ENCODE measurements around the gene TRAF7.

The TRAF7 gene

DNA sequence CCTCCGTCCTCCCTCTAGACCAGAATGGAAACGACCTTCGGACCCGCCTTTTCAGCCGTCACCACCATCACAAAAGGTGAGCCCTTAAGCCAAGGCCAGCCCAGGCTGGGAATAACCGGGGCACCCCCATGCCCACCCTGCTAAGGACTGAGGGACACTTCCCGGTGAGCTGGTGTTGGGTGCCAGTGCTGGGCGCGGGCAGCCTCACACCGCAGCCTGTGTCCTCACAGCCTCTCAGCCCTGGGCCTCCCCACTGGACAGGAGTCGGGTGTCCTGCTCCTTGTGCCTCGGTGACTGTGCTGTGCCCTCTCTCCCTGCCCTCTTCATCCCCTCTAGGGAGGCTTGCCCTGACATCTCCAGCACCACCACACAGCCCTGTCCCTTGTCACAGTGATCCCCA is 10.3 kb downstream of the TRAF7 start:
- no peak for DNase-seq (ENCODE audit: low spot score)

DNA sequence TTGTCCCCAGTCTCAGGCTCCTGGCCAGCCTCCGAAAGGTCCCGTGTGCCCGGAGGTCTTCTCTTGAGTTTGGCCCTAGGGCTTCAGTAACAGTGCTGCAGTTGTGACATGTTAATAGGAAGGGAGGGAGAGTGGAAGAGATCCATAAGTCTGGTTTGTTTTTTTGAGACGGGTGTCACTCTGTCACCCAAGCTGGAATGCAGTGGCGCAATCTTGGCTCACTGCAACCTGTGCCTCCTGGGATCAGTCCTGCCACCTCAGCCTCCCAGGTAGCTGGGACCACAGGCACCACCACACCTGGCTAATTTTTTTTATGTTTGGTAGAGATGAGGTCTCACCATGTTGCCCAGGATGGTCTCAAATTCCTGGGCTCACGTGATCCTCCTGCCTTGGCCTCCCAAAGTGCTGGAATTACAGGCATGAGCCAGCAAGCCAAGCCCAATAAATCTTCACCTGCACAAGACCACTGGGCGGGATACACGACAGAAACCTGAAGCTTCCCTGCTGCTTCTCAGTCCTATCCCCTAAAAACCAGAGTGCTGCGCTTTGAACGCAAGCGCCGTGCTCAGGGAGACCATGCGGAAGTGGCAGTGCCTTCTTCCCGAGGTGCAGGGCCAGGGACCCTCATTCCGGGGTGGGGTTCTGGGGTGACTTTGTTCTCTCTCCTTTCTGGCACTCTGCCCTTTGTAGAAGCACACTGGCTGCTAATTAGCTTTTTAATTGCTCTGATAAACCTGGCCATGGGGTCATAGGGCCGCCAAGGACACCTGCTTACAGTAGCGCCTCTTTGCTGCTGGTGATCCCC is 10.9 kb downstream of the TRAF7 start:
- DNase-seq (ENCODE audit: low spot score), result no peak

DNA sequence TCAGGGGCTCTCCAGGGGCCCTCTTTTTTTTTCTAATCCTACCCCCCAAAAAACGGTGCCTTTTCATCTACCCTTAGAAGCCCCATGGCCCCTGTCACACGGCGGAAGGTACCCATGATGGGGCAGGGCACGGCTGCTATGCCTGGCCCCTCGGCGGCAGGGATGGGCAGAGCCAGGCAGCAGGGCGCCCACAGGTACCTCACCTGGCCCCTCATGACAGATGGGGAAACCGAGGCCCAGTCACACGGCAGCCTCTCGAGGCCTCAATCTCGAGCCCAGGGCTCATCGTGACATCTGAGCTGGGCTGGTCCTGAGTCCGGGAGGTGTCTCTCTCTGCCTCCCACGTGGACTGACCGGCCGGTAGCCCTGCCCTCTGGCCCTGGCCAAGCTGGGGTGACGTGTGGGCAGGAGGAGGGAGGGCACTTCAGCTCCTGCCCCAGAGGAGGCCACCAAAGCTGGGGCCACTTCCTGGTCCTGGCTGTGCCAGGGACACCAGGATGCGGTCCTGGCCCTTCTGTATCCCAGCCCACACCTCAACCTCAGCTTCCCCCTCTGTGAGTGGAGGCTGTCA is 11.6 kb downstream of the TRAF7 start:
- DNase-seq (ENCODE audit: low spot score), result no peak

DNA sequence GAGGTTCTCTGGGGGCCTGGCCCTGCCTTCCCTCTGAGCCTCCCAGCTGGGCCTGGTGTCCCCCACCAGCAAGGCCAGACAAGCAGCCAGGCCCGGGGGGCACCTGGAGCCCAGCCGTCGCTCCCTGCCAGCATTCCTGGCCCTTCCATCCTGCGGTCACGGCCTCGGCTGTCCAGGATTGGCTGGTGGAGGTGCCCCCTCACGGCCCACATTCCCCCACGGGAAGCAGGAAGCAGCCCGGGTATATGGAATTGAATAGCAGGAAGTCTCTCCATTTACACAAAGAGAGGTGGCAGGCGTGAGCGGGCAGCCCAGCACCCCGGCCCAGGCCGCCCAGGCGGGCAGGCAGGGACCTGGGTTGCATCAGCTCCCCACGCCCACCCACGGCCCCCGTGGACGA is 14.5 kb downstream of the TRAF7 start:
- no peak for DNase-seq (ENCODE audit: low spot score)

DNA sequence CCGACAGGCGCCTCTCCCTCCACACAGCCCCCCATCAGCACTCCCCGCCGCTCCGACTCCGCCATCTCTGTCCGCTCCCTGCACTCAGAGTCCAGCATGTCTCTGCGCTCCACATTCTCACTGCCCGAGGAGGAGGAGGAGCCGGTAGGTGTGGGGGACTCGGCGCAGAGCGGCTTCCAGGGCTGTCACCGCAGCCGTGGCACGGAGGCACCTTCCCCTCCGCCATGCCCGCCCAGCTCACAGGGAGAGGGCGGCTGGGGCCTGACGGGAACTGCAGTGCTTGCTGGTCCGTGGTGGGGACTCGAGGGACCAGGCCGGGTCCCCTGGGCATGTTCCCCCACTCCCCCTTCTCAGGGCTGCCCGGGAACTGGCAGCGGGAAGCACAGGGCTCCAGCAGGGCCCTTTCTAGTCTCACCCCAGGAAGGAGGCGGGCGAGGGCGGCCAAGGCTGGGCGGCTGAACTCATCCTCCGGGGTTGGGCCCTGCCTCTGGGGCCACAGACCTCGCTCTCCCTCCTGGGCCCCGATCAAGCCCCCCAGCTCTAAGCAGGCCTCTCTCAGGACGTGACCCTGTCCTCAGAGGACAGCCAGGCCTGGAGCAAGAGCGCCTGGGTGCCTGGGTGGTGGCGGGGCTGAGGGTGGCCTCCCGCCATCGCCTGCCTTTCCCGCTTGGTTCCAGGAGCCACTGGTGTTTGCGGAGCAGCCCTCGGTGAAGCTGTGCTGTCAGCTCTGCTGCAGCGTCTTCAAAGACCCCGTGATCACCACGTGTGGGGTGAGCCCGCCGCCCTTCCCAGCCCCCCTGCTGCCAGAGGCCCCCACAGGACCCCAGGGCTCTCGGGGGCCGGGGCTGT is 15.2 kb downstream of the TRAF7 start:
- no peak for DNase-seq (ENCODE audit: low spot score)

DNA sequence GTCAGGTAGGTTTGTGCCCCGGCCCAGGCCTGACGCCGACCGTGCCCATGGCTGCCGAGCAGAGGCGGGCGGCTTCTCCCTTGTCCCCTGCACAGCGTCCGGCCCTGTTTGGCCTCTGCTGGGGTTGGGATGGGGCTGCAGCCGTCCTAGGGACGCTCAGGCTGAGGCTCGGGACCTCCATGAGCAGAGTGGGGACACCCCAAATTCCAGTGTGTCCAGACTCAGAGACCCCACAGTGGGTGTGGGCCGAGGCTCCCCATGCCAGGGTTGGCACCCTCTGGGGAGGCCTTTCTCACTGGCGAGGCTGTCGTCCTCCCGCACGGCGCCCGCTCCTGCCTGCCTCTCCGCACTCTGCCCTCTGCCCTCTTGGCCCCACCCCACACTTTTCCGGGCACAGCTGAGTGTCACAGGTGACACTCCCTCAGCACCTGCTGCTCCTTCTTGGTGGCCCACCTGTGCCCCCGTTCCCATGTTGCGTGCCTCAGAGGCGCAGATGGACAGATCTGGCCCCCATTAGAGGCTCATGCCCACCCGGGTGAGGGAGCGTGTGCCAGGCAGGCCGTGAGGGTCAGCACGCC is 16.1 kb downstream of the TRAF7 start:
- DNase-seq (ENCODE audit: low spot score), result no peak

DNA sequence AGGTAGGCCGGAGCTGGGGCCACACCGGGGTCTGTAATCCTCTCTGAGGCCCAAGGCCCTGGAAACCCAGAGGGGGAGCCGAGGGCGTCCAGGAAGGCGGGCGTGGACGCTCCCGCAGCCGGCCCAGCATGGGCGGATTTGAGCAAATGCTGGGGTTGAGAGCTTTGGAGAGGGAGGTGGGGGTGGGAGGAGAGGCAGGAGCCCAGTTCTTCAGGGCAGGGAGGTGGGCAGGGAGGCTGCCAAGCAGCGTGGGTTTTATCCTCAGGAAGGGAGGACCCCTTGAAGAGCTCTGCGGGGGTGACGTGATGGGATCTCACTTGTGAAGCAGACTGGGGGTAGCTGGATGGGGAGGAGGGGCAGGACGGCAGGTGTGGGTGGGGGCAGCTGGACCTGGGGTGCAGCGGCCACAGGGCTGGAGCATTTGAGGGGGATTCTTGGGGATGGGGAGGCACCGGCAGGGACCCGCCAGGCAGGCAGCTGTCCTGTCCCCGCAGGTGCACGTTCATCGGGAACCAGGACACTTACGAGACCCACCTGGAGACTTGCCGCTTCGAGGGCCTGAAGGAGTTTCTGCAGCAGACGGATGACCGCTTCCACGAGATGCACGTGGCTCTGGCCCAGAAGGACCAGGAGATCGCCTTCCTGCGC is 17.2 kb downstream of the TRAF7 start:
- no peak for DNase-seq (ENCODE audit: low spot score)

DNA sequence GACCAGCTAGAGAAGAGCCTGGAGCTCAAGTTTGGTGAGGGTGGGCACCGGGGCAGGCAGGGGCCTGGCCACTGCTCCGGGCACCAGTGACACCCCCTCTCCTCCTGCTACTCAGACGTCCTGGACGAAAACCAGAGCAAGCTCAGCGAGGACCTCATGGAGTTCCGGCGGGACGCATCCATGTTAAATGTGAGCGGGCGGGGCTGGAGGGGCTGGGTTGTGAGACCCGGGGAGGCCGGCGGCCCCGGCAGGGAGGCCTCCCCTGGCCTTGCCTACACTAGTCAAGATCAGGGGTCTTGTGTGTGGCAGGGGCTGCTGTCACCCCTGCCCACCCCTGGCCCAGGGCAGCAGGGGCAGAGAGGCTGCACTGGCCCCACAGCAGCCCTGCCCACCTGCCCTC is 17.8 kb downstream of the TRAF7 start:
- no peak for DNase-seq (ENCODE audit: low spot score)

DNA sequence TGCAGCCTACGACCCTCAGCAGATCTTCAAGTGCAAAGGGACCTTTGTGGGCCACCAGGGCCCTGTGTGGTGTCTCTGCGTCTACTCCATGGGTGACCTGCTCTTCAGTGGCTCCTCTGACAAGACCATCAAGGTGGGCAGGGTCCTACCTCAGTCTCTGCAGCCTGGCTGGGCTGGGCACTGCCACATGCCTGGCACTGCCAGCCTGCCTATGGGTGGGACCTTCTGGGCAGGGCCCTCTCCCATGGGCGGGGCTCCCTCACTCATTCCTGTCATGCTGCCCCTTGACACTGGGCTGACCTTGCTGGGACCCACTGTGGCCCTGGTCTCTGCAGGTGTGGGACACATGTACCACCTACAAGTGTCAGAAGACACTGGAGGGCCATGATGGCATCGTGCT is 18.3 kb downstream of the TRAF7 start:
- DNase-seq (ENCODE audit: low spot score), result no peak

DNA sequence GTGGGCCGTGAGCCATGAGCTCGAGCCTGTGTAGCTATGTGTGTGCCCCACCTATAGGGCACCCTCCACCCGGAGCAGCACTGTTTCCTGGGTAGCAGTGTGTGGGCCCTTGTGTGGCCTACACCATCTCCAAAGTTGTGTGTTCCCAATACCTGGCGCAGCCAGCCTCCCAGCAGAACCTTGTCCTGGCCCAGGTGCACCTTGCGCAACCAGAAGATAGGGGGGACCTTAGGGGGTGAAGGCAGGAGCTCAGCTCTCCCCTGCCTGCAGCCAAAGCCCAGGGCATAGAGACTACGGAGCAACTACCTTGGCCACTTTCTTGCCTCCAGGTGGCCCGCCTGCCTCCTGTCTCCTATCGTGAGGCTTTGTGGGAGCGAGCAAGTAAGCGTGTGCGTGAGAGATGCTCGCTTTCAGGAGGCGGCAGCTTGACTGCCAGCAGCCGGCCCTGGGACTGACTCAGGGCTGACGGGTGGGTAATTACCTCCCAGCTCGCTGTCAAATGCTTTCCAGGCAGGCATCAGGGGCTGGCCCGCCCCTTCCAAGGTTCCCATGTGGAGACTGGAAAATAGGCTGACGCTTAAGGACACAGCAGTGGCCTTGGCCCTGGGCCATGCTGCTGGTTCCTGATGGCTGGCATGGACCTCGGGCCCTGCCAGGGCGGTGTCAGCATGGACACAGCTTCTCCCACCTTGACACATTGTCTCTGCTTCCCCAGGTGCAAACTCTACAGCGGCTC is 19.0 kb downstream of the TRAF7 start:
- no peak for DNase-seq (ENCODE audit: low spot score)

DNA sequence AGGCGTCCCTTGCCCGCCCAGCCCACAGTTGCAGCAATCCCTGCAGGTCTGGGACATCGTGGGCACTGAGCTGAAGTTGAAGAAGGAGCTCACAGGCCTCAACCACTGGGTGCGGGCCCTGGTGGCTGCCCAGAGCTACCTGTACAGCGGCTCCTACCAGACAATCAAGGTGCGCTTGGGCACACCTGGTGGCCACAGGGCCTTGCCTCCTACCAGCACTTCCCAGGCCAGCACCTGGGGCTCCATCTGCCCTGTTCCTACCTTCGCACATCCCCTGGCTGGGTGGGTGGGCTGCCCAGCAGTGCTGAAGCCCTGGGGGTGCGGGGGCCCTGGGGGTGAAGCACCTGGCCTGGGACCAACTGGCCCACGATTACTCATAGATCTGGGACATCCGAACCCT is 19.9 kb downstream of the TRAF7 start:
- no peak for DNase-seq (ENCODE audit: low spot score)

DNA sequence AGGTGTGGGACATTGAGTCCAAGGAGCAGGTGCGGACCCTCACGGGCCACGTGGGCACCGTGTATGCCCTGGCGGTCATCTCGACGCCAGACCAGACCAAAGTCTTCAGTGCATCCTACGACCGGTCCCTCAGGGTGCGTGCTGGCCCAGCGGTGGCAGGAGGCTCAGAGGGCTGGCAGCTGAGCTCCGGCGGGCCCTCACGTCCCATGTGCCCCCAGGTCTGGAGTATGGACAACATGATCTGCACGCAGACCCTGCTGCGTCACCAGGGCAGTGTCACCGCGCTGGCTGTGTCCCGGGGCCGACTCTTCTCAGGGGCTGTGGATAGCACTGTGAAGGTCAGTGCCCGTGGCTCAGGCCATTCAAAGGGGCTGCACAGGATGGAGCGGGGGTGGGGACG is 20.5 kb downstream of the TRAF7 start:
- DNase-seq (ENCODE audit: low spot score), result no peak

DNA sequence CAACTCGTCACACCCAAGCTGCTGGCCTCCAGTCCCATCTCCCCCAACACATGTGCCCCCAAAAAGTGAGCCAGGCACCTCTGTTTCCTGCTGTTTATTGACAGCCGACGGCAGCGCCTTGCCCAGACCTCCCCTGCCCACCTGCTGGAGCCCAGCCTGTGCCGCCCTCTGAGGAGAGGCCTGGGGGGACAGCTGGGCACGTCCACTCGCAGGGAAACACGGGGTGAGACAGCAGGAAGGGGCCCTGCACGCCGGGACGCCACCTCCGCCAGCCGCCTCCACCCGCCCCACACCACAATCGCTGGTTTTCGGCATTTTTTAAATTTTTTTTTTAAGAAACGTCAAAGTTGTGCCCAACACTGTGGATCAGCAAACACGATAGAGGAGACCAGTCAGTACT is 21.5 kb downstream of the TRAF7 start:
- DNase-seq (ENCODE audit: low spot score), result no peak

DNA sequence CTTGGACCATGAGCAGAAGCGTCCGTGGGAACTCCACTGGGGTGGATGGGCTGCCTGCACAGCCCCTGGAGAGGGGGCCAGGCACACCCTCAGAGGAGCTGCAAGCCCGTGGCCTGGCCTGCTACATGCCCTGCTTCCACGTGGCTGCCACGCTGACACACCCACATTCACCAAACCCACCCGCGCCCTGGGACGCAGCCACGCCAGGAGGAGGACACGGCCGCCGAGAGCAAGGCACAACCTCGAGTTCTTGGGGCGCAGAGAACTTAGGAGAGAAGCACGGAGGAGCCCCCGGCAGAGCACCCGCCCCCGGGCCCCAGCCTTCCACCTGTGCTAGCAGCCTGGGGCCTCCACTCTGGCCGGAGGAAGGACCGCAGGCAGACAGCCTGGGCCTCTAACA is 22.0 kb downstream of the TRAF7 start:
- DNase-seq (ENCODE audit: low spot score), result no peak

DNA sequence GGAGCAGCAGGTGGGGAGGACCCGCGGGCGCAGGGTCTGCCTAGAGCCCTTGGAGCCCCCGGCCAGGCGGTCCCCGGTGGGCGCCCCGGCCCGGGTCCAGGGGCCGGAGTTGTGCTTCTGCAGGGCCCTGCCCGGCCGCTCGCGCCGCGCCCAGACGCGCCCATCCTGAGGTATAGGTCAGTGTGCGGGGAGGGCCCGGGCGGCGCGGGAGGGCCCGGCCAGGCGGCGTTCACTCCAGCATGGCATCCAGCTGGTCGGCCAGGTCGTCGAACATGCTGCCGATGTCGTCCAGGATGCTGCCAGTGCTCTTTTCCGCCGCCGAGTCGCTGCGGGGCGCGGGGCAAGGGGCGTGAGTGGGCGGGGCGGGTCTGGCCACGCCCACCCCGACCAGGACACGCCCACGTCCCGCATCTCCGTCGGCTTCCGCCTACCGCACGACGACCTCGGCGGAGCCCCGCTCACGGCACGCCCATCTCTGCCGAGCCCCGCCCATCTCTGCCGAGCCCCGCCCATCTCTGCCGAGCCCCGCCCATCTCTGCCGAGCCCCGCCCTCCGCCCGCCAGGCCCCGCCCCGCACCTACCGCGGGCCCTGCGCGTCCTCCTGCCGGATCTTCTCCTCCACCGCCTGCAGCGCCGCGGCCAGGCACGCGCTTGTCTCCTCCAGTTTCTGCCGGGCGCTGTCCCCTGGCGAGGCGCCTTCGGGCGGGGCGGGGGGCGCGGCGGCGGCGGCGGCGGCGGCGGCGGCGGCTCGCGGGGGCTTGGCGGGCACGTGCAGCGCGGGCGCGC is 22.9 kb downstream of the TRAF7 start:
- DNase-seq (ENCODE audit: low spot score), result no peak

DNA sequence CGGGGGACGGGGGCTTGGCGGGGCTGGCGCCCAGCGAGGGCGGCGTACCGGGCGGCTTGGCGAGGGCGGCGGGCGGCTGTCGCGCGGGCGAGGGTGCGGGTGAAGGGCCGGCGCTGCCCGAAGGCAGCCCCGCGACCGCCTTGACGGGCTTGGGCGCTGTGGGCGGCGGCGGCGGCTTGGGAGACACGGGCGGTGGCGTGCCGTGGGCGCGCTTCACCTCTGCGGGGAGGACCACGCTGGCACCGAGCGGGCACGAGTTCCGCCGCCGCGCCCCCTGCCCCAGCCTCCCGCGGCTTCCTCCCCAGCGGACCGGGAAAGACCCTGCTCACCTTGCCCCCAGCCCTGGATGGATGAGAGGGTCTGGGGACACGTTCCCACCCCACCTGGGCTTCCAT is 23.5 kb downstream of the TRAF7 start:
- no peak for DNase-seq (ENCODE audit: low spot score)

DNA sequence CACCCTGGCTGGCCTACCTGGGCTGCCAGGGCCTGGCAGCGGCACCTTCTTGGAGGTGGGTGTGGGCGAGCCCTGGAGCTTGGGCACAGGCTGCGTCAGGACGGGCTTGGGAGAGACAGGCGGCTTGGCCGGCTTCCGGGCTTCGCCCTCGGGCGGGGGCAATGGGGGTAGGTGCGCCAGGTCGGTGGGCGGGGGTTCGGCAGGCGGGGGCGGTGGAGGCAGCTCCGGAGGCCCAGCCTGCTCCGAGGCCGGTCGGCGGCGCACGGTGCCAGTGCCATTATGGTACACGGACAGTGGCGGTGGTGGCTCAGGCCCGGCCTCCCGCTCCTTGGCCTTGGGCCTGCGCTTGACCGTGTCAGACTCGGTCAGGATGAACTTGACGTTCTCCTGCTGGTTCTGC is 24.0 kb downstream of the TRAF7 start:
- DNase-seq (ENCODE audit: low spot score), result no peak

DNA sequence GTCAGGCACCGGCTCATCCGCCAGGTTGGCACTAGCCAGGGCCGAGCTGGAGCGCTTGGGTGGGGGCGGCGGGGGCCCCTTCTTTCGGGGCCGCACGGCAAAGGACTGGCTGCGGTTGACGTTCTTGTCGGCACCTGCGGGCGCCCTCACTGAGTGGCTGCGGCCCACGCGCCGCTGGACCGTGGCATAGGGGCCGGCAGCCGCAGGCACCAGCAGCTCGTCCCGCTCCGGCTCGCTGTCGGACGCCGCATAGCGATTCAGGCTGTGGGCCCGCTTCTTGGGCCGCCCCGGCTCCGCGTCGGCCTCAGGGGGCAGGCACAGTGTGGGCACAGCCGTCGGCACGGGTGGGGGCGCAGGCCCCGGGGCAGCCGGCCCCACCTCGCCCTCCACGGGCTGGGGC is 24.9 kb downstream of the TRAF7 start:
- DNase-seq (ENCODE audit: low spot score), result no peak

DNA sequence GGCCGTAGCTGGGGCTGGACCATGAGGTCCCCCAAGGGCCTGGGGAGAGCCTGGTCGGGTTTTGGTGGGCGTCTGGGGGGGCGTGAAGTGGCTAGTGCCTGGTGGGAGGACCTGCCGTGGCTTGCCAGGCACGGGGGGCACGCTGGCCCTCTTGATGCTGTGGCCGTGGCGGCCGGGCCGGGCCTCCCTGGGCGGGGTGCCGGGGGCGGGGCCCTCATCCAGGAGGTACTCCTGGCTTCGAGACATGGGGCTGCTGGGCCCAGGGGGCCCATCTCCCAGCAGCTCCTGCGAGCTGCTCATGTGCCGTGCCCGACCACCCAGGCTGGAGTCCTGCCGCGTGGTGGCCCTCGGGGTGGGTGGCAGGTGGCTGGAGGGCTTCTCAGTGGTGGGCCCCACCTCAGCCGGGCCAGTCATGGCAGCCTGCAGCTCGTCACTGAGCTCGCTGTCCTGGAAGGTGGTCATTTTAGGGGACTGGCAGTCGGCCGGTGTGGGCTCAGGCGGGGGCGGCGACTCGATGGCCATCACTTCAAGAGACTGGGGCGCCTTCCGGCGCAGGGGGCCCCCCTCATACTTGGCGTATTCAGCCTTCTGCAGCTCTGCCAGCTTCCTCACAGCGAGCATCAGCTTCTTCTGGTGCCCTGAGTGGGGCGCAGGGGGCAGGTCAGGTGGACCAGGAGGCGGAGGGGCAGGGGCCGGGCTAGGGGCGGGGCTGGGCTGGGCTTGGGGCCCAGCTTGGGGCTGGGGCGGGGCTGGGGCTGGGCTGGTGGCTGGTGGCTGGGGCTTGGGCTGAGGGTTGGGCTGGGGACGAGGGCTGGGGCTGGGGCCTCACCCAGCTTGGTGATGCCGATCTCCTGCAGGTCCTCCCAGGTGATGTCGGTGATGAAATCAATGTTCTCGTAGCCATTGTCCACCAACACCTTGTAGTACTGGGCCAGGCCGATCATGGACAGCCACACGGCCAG is 25.7 kb downstream of the TRAF7 start:
- DNase-seq (ENCODE audit: low spot score), result no peak

DNA sequence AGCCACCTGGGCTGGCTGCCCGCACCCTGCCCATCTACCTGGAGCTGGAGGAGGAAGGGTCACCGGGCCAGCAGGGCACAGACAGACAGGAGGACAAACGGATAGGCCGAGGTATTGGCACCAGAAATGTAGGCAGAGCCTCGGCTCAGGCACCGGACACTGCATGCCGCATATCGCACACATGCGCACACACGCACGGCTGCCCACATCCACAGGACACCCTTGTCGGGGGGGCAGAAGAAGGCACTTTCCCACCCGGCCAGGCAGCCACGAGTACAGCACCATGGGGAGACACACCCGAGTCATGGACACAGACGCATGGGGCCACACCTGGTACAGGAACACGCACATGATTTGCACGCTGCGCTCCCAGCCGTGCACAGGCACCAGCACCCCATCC is 26.4 kb downstream of the TRAF7 start:
- DNase-seq (ENCODE audit: low spot score), result no peak

Measured in AG08396 (cell line).